GM18520 (cell line): ENCODE results near the gene PNPLA1.
"Not testable (repeated sequence)": the region's sequence is repeated elsewhere in the genome, so short reads cannot be mapped to it uniquely, and the experiment has no call there.

Experiments used
- ATAC-seq: cut with Tn5 transposase; IDR thresholded peaks from one replicate; pipeline ENCODE4 v1.9.1; 2021; ENCODE audit not compliant: unreplicated experiment

PNPLA1 gene

DNA sequence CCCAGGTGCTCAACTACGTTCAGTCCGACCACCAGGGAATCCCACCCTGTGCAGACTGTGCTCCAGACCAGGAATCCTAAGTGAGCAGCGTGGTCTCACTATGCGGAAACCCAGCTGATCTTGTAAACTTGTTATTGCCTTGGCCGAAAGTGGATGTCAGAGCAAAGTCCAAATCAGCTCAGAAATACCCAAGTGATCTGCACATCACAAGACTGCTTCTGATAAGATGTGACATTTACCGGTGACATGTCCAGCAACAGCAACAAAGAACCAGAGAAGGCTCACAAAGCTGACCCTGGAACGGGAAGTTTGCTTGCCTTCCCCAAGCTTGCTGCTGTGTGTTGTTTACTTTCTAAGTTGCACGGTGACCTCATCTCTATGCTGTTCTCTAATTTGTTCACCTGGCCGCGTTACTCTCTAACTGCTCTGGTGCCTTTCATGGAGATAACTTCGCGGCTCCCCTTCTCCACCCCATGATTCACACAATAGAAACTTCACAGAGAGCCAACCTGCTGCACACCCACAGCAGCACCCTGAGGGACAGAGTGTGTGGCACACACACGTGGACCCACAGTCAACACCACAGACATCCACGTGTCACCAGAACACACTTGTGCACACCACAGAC is 65.1 kb downstream of the PNPLA1 start:
- ATAC-seq: no peak

DNA sequence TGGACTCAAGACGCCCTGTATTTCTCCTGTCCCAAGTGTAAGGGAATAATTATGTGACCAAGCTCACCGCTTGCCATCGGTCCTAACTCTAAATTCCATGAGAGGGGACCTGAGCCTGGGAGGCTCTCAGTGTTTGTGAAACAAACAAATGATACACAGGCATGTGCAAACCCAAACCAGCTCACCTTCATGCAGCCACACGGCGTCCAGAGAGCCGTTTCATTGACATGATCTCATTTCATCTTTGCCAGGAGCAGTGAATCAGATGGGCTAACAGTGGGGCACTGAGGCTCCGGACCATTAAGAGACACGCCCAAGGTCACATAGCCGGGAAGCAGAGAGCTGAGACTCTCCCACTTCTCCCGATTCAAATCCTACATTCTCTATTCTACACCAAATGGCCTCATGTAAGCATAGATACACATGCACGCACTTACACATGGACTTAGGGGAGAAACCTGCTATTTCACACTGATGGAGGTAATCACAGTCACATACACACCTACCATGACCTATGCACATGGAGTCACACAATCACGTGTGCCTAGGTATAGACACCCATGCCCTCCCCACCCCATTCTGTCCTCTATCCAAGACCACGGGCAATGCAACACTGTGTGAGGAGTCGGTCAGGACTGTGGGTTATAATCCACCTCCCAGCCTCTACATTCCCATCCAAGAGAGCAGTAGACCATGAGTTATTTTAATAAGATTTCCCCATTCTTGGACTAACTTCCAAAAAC is 65.8 kb downstream of the PNPLA1 start:
- ATAC-seq: no peak

DNA sequence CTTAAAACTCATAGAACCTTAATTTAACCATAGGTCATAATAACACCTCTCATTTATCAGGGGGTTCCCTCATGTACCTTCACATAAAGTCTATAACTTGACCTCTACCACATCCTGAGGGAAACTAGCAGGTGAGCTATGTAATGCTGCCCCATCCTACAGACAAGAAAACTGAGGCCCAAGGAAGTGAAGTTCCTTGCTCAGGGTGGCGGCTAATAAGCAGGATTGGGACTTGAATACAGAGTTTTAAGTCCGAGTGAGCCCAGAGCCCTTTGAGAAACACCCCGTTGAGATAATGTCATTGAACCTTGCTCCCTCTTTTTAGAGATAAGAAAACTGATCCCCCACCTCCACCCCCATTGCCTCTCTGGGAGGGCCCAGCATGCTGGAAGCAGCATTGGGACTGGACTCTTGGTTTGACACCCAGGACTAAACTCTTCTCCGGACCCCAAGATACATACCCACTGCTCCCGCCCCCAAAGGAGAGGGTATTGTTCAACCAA is 66.4 kb downstream of the PNPLA1 start:
- no peak for ATAC-seq

DNA sequence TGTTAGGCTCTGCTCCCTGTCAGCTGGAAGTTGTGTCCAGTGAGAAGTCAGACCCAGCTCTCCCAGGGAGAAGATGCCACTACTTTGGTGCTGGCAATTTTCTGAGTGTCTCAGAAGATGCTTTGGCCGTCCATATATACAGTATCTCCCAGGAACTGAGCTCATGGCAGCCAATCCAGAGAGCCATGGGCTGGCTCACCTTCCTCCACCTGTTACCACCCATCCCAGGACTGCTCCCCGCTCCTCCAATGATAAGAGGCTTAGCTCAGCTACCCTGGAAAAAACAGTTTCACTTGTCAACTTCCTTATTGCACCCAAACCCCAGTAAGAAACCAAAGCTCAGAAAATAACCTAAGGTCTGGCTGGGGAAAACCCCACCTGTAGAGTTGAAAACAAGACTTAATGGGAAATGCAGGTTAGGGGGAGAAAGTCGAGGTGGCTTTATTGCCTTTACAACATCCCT is 67.0 kb downstream of the PNPLA1 start, which contains the start of gene BNIP5:
TSS of gene BNIP5 (minus strand) at position 110 of the 463 bp plus-strand sequence. CDS start 6,198 bp downstream, outside the sequence.
- no peak for ATAC-seq

DNA sequence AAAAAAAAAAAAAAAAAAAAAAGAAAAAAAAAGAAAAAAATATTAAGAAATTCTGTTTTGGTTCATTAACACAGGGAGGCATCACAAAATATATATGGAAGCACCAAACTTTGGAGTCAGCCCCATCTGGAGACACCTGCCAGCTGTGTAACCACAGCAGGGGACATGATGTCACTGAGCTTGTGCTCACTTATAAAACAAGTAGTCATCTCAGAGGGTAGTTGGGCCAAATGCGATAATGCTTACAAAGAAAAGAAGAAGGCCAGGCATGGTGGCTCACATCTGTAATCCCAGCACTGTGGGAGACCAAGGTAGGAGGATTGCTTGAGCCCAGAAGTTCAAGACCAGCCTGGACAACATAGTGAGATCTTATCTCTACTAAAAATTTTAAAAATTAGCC is 68.0 kb downstream of the PNPLA1 start:
- no peak for ATAC-seq

DNA sequence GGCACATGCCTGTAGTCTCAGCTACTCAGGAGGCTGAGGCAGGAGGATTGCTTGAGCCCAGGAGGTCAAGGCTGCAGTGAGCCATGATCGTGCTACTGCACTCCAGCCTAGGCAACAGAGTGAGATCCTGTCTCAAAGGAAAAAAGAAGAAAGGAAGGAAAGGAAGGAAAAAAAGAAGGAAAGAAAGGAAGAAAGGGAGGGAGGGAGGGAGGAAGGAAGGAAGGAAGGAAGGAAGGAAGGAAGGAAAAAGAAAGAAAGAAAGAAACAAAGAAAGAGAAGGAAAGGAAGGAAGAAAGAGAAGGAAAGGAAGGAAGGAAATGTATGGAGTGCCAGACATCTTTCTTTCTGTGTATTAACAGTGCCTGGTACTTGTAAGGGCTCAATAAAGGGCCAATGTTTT is 68.4 kb downstream of the PNPLA1 start:
- ATAC-seq: not testable (repeated sequence)

DNA sequence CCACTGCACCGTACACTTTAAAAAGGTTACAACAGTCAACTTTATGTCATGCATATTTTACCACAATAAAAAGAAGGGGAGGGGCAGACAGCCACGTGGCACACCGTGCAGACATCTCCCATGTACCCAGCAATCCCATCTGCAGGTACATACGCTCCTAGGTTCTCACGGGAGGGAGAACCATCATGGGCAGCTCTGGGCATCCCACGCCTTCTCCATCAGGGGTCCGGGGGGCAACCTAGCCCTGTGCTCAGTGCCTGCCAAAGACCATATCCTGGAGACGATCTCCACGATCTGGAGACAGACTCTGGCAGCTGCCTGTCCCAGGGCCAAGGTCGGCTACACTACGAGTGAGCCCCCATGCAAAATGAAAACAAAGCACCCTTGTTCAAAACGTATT is 69.3 kb downstream of the PNPLA1 start:
- no peak for ATAC-seq

DNA sequence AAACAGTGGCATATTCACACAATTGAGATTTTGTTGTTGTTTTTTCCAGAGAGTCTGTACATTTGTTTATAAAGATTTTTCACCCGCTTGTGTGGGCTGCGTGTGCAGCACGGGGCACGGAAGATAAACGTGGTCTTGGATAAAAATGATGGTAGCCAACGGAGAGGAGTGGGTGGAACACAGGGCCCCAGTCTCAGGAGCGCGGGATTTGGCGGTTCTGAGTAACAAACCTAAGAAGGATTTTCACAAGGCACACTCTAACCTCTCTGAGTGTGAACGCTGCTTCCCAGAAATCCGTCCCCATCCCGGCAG is 70.4 kb downstream of the PNPLA1 start:
- ATAC-seq: no peak

DNA sequence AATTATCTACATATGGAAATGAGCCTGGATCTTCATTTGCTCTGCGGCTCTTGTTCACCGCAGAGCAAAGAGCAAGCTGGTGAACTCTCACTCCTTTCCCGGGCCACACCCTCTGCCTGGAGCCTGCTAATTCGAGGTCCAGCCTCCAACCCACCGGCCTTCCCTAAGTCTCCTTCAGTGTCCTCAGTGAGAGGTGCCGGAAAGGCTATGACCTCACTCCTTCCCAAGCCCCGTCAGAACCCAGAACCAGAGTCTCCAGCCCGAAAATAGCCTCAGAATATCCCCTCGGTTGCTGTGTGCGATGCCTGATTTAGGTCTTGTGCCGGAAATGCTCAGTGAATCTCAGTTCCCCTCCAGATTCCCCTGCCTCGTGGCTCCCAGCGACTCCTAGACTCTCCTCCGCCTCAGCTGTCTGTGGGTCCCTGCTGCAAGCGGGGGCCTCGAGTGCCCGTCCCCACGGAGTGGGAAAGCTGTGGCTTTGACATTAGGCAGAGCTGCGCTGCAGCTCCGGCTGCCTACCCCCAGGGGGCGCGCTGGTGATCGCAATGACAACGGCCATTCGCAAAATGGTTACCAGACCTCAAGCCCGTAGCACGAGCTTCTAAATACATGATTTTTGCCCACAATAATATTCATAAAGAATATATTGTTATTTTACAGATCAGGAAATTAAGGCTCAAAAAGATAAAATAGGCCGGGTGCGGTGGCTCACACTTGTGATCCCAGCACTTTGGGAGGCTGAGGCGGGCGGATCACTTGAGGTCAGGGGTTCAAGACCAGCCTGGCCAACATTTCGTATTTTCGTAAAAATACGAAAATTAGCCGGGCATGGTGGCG is 71.0 kb downstream of the PNPLA1 start:
- no peak for ATAC-seq

DNA sequence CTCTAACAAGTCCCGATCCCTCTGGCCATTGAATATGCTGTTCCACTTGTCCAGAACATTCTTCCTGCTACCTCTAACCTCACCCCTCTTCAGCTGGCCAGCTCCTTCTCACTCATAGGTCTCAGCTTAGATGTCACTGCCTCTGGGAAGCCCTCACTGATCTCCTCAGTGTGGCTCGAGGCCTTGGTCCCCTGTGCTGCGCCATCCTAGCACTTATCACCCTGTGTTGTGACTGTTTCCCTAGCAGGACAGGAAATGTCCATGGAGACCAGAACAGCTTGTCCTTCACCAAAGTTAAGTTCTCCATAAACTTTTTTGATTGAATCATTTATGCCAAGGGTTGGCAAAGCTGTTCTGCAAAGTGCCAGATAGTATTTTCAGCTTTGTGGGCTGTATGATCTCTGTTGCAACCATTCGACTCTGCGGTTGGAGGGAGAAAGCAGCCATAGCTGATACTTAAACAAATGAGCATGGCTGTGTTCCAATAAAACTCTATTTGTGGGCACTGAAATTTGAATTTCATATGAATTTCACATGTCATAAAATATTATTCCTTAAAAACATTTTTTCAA is 73.3 kb downstream of the PNPLA1 start:
- no peak for ATAC-seq

DNA sequence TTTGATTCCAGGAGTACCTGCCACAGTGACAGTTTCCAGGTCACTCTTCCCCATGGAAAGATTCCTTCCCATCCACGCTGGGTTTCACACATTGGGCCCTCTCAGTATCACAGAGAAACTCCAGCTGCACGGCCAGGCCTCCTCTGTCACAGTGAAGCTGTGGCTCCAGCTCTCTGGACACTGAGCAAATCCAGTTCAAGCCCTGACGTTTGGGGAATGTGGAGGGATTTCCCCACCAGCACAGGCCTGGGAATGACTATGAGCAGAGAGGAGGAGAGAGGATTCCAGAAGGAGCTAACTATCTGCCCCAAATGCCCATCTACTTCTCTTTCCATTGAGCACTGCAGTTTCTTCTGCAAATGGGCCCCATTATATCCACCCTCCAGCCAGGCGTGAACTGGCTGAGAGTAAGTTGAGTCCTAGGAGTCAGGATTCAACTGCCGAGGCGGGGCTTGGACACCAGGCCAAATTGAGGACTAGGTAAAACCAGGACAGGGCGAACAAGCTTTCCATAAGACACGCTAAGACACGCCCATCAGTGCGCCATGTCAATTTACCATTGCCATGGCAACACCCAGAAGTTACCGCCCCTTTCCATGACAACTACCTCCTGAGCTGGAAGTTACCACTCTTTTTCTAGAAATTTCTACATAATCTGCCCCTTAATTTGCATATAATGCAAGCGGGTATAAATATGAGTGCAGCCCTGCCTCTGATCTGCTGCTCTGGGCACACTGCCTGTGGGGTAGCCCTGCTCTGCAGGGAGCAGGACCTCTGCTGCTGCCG is 76.0 kb downstream of the PNPLA1 start:
- no peak for ATAC-seq

DNA sequence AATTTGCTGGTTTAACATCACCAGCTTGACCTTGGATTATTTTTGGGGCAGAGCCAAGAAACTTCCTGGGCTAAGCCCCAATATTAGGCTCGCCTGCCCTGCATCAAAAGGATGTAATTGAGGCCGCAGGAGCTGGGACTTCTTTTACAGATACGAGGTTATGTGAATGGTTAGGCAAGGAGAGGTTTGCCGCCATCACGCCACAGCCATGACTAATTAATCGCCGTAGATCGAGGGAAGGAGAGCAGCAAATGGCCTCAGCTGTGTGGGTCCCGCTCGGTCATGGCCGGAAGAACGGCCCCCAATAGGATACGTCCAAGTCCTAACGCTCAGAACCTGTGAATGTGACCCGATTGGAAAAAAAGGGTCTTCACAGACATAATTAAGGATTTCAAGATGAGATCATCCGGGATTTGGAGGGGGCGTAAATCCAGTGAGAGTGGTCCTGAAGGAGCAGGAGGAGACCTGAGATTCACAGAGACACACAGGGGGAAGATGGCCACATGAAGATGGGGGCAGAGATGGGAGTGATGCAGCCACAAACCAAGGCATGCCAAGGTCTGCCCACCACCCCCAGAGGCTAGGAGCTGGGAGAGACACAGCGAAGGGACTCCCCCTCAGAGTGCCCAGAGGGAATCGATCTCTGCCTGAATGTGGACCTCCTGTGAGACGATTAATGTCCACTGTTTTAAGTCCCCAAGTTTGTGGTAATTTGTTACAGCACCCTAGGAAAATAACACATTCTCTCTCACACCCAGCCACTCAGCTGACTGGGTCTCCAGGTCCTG is 76.8 kb downstream of the PNPLA1 start:
- ATAC-seq: no peak

DNA sequence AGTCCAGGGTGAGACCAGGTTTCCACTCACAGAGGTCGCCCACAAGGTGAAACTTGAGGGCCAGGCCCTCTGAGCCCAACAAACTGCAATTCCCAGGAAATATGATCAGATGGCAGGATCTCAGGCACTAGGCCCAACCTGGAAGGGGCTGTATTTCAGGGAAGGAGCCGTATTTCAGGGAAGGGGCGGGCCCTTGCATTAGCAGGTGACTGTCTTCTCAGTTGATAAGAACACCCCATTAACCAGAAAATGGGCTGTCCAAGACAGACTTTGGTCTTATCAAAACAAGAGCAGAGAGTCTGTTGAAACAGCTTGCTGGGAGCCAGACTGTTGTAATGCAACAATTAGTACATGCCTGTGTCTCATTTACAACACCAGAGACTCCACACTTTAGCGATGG is 77.8 kb downstream of the PNPLA1 start:
- no peak for ATAC-seq

DNA sequence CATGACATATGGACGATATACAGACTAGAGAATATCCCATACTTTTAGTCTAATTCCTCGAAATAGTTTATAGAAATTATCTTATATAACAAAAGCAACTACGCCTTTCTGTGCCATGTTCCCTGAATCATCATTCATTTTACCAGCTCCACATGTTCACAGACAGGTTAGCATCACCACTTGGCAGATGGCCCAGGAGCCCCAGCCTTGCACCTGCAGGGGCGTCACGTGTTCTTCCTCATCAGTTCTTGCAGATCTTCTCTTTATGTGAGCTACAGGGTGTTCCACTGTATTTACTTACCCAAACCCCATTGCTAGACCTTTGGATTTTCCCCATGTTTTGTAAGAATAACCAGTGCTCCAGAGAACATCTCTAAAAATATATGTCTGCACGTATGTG is 79.4 kb downstream of the PNPLA1 start:
- no peak for ATAC-seq

DNA sequence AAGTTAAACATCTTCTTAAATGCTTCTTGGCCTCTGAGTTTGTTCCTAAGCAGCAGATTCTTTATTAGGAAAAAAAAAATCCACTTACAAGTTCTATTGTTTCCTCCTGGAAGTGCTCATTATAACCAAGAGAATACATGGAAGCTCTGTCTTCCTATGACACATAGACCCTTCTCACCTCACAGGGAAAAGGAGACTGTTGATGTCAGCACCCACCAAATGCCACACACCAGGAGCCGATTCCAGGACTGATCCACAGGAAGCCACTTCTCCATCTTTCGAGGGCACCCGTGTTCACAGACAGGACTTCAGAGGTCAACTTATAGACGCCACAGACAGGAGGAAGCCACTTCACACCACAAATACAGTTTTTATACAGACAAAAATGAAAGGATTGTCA is 80.2 kb downstream of the PNPLA1 start:
- ATAC-seq: no peak

DNA sequence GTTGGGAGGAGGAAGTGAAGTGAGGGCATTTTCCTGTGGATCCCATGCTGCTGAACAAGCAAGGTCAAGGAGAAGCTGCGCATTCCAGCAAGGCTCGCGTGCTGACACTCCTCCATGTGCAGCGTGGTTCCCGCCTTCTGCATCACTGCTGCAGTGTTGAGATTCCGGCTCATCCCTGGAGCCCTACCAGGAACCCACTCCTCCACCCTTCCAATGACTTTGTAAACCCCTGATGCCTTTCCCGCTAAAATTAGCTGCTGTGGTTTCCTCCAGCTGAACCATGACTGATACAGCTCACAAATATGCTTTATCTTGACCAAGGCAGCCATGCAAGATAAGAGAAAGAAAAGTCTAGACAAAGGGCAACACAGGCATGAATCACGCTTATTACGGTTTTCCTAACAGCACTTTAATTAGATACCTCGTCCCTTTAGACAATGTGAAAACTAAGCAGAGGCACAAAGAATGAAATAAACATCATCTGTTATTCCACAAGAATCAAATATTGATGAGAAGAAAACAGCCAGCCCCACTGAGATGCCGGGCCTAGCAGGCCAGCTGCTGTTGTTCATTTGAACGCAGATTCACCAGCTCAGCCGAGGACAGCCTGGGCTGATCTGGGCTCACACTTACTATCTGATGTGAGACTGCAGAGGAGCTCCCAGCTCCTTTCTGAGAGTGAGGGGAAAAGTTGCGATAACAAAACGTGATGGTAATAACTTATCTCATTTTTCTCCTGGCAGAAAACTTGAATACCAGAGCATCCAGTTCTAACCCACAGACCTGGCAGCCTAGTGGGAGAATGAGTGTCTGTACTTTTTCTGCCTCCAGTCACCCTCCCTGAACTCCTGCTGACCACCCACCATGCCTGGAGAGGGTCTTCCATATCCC is 81.1 kb downstream of the PNPLA1 start:
- no peak for ATAC-seq

DNA sequence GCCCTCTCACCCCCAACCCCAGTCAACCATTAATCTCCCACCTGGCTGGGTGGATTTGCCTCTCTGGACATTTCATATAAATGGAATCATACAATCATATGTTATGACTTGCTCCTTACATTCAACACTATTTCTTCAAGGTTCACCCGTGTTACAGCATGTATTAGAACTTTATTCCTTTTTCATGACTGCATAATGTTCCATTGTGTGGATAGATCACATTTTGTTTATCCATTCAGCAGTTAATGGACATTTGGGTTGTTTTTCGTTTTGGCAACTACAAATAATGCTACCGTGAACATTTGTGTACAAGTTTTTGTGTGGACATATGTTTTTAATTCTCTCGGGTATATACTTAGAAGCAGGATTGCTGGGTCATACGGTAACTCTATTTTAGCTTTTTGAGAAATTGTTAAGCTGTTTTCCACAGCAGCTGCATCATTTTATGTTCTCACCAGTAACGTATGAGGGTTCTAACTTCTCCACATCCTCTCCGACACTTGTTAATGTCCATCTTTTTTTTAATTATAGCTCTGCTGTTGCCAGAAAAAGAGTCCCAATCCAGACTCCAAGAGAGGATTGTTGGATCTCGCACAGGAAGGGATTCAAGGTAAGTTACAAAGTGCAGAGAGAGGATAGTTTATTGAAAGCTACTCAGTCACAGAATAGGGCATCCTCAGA is 82.8 kb downstream of the PNPLA1 start:
- ATAC-seq: no peak

DNA sequence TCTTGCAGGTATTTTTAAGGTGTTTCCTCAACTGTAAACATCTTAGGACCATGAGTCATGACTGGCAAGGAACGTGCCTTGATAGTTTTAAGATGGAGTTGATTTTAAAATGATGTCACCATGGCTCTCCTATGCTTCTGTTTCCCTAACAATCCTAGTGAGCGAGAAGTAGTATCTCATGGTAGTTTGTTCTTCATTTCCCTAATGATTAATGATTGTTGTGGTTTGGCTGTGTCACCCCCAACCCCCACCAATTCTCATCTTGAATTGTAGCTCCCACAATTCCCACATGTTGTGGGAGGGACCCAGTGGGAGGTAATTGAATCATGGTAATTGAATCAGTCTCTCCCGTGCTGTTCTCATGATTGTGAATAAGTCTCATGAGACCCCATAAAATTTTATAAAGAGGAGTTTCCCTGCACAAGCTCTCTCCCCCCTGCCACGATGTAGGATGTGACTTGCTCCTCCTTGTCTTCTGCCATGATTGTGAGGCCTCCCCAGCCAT is 83.6 kb downstream of the PNPLA1 start:
- no peak for ATAC-seq
